Cardiac muscle cell (in vitro differentiated cells and primary cell): ENCODE results near the gene TBXA2R. TPM values are rescaled to one million over a fixed set of nuclear protein-coding genes. Genes with fewer than 3 reads are reported as not detected.
"Not testable (repeated sequence)": the region's sequence is repeated elsewhere in the genome, so short reads cannot be mapped to it uniquely, and the experiment has no call there.

Experiments
- DNase-seq, 2 donors: peaks; one replicate each; pipeline versions ENCODE4 v3.0.0 to v3.0.0-alpha.2; 2010 to 2017; ENCODE audit warnings: low read depth in 1 of 2, low spot score in 1 of 2
- H3K27ac ChIP-seq: fragments of 200-600 bp; sonication (generic); 2 replicates; pipeline ENCODE4 v1.5.1; 2016
- H3K27me3 ChIP-seq: fragments of 200-600 bp; sonication (generic); 2 replicates; pipeline ENCODE4 v1.6.0; 2016; ENCODE audit warnings: control low read depth
- H3K36me3 ChIP-seq: fragments of 200-600 bp; sonication (generic); 2 replicates; pipeline ENCODE4 v1.5.1; 2016; ENCODE audit warnings: control low read depth
- H3K4me1 ChIP-seq: fragments of 200-600 bp; sonication (generic); 2 replicates; pipeline ENCODE4 v1.8.1; 2017; ENCODE audit warnings: low read depth, mild to moderate bottlenecking, mixed run types
- H3K4me3 ChIP-seq: fragments of 200-600 bp; sonication (generic); 2 replicates; pipeline ENCODE4 v1.5.1; 2016; ENCODE audit warnings: mild to moderate bottlenecking
- H3K9me3 ChIP-seq: fragments of 200-600 bp; sonication (generic); 2 replicates; pipeline ENCODE4 v1.5.1; 2017; ENCODE audit warnings: low read depth, mild to moderate bottlenecking, control low read depth
- CTCF ChIP-seq: IDR thresholded peaks from 2 replicates; pipeline ENCODE4 v1.5.1; 2012; ENCODE audit warnings: low read depth, mild to moderate bottlenecking, low read length
- polyA plus RNA-seq: library from polyadenylated mRNA; unstranded; fragments of >200 nt; fragmentation: Nextera tagmentation; extraction: Ambion mirVana; gene quantifications from 2 replicates; pipeline ENCODE4 v1.2.1, GENCODE V29; 2016
- total RNA-seq: library from RNA; depleted of rRNA; stranded (reverse); fragments of >200 nt; gene quantifications from 2 replicates; pipeline ENCODE4 v1.2.3, GENCODE V29; 2016

Gene TBXA2R
- total and polyA plus RNA-seq, 2 experiments from 2014 or later, result 0.15 to 1.0 TPM

GRCh38 chr19:3652422-3652821 is 45.7 kb upstream of the TBXA2R start:
- H3K4me3 ChIP-seq, result no peak overlapping the region
- H3K9me3 ChIP-seq, result no peaks in the 10 kb centered on the region
- peaks cover 13% of the 10 kb centered on the region for H3K36me3 ChIP-seq
- no peak overlapping the region for H3K27ac ChIP-seq
- DNase-seq, result no peak
- no peaks in the 10 kb centered on the region for H3K27me3 ChIP-seq
- no peak for TF ChIP-seq CTCF
- H3K4me1 ChIP-seq, result no peaks in the 10 kb centered on the region

- Histone ChIP-seq H3K4me1 (no peaks in the 10 kb centered on the region), H3K4me3 (no peak overlapping the region), H3K9me3 (no peaks in the 10 kb centered on the region), H3K36me3 (peaks cover 7% of the 10 kb centered on the region), H3K27me3 (no peaks in the 10 kb centered on the region), H3K27ac (no peak overlapping the region)
- no peak for DNase-seq
- no peak for TF ChIP-seq CTCF
Observed at GRCh38 chr19:3651684-3652083, 45.0 kb upstream of the TBXA2R start.

- Histone ChIP-seq H3K27ac (no peak overlapping the region), H3K4me1 (no peaks in the 10 kb centered on the region), H3K36me3 (peaks cover 7% of the 10 kb centered on the region), H3K4me3 (no peak overlapping the region), H3K9me3 (no peaks in the 10 kb centered on the region), H3K27me3 (no peaks in the 10 kb centered on the region)
- no peak for TF ChIP-seq CTCF
- DNase-seq, result no peak
Observed at GRCh38 chr19:3649888-3650287, 43.2 kb upstream of the TBXA2R start.

GRCh38 chr19:3648037-3648905 is 41.6 kb upstream of the TBXA2R start:
- TF ChIP-seq CTCF, result no peak
- peaks cover 7% of the 10 kb centered on the region for H3K36me3 ChIP-seq
- H3K4me1 ChIP-seq, result no peaks in the 10 kb centered on the region

GRCh38 chr19:3647102-3647501 is 40.4 kb upstream of the TBXA2R start:
- H3K36me3 ChIP-seq, DNase-seq, H3K4me1 ChIP-seq, H3K4me3 ChIP-seq, H3K9me3 ChIP-seq, H3K27me3 ChIP-seq, H3K27ac ChIP-seq: not testable (repeated sequence)

More at GRCh38 chr19:3648037-3648905, 41.6 kb upstream of the TBXA2R start:
- no peak overlapping the region for H3K27ac ChIP-seq
- no peak for DNase-seq
- no peaks in the 10 kb centered on the region for H3K9me3 ChIP-seq
- no peak overlapping the region for H3K4me3 ChIP-seq
- H3K27me3 ChIP-seq, result no peaks in the 10 kb centered on the region

- Histone ChIP-seq H3K27me3 (no peaks in the 10 kb centered on the region), H3K4me1 (no peaks in the 10 kb centered on the region), H3K9me3 (no peaks in the 10 kb centered on the region), H3K36me3 (no peaks in the 10 kb centered on the region), H3K4me3 (no peak overlapping the region), H3K27ac (no peak overlapping the region)
- TF ChIP-seq CTCF, result no peak
- no peak for DNase-seq
Observed at GRCh38 chr19:3646336-3647092, 39.8 kb upstream of the TBXA2R start.
